T-helper 17 cell (primary cell): Measurements from ENCODE around the gene PLPPR2. TPM values are rescaled to one million over a fixed set of nuclear protein-coding genes. Genes with fewer than 3 reads are reported as not detected.
A peak's percentile ranks its signal among the peaks of the same experiment; 100 is the strongest.
"Not testable (repeated sequence)": the region's sequence is repeated elsewhere in the genome, so short reads cannot be mapped to it uniquely, and the experiment has no call there.

Source experiments
- ATAC-seq: fragments of 150-1000 bp; cut with Tn5 transposase; 2 replicates; pipeline ENCODE4 v1.10.0; 2021; ENCODE audit warnings: mild to moderate bottlenecking, moderate library complexity
- DNase-seq, 3 donors: peaks; one replicate each; pipeline versions ENCODE4 v3.0.0 to v3.0.0-alpha.2; 2020 to 2021
- H3K9me3 ChIP-seq: one replicate; pipeline ENCODE4 v1.7.0; 2013; ENCODE audit warnings: low read length, mild to moderate bottlenecking; ENCODE audit not compliant: control insufficient read depth, poor library complexity, severe bottlenecking
- H3K27ac Mint-ChIP-seq: one replicate; pipeline ENCODE4 v1.8.0; 2022; ENCODE audit warnings: mild to moderate bottlenecking, moderate library complexity, mixed read lengths
- H3K27me3 Mint-ChIP-seq: one replicate; pipeline ENCODE4 v1.8.0; 2022; ENCODE audit warnings: mixed read lengths
- H3K36me3 Mint-ChIP-seq: one replicate; pipeline ENCODE4 v1.8.0; 2022; ENCODE audit warnings: low read depth, mixed read lengths
- H3K4me1 Mint-ChIP-seq: one replicate; pipeline ENCODE4 v1.8.0; 2022; ENCODE audit warnings: mild to moderate bottlenecking, mixed read lengths
- H3K4me3 Mint-ChIP-seq: one replicate; pipeline ENCODE4 v1.8.0; 2022; ENCODE audit warnings: mild to moderate bottlenecking, moderate library complexity, mixed read lengths
- total RNA-seq, 4 donors: library from RNA in 2 of 4; stranded (reverse) in 2 of 4; gene quantifications; one replicate each; pipeline ENCODE4 v1.2.3 and lab custom pipeline; 2022 to 2026

PLPPR2 gene
- total RNA-seq, 2 donors from 2014 or later: 7.1 to 7.5 TPM

DNA sequence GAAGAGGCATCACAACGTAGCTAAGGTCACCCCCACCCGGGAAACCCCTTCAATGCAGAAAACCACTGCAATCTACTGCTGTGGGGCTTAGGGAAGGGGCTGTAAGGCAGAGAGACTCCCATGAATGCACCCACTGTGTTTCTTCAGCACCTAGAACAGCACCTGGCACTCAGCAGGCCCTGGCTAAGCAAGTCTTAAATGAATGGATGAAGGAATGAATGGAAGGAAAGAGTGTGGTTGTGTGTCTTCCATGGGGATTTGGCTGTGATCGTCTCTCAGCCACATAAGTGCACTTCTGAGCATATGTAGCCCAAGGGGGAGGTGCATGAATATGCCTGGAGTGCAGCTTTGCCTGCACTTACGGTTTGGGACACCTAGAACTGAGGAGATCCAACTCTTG lies 6.1 kb upstream of the PLPPR2 start:
- DNase-seq: no peak
- ATAC-seq: no peak
- Mint-ChIP-seq H3K27me3 (no peaks in the 10 kb centered on the region), H3K4me1 (peaks cover 27% of the 10 kb centered on the region), H3K4me3 (no peak overlapping the region), H3K27ac (no peak overlapping the region), H3K36me3 (peaks cover 4% of the 10 kb centered on the region)
- H3K9me3 ChIP-seq: no peaks in the 10 kb centered on the region

DNA sequence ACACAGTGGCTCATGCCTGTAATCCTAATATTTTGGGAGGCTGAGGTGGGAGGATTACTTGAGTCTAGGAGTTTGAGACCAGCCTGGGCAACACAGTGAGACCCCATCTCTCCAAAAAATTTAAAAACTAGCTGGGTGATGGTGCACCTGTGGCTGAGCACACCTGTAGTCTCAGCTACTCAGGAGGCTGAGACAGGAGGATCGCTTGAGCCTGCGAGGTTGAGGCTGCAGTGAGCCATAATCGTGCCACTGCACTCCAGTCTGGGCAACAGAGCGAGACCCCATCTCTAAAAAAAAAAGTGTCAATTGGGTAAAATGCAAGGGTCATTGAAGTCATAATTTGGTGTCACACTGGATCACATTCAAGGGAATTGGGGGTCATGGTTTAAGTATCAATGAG lies 1.1 kb upstream of the PLPPR2 start:
- H3K4me3 Mint-ChIP-seq: peak overlapping the region; percentile 86
- H3K27ac Mint-ChIP-seq, ATAC-seq: not testable (repeated sequence)

DNA sequence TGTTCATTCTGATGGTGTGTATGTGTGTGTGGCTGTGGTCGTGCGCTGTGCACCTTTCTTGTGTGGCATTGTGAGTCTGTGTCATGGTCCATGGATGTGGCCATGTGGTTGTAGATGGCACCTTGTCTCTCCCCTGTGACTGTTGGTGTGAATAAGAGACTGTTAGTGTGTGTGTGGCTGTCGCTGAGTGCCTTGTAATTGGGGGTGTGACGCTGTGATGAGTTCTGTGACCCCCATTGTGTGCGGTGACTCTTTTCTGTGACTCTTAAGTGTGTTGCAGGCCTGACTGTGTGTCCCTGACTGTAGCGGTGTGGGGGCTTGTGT lies 804 bp downstream of the PLPPR2 start:
- Mint-ChIP-seq H3K27me3 (peaks cover 10% of the 10 kb centered on the region), H3K4me3 (peak overlapping the region; percentile 86), H3K4me1 (peaks cover 17% of the 10 kb centered on the region), H3K27ac (peak overlapping the region; percentile 14), H3K36me3 (no peaks in the 10 kb centered on the region)
- H3K9me3 ChIP-seq: no peaks in the 10 kb centered on the region
- ATAC-seq (no peak), DNase-seq (no peak)

More for the DNA sequence above, 1.1 kb upstream of the PLPPR2 start:
- not testable (repeated sequence) for H3K36me3 Mint-ChIP-seq, DNase-seq, H3K9me3 ChIP-seq
- peaks cover 15% of the 10 kb centered on the region for H3K4me1 Mint-ChIP-seq
- H3K27me3 Mint-ChIP-seq: peaks cover 10% of the 10 kb centered on the region

DNA sequence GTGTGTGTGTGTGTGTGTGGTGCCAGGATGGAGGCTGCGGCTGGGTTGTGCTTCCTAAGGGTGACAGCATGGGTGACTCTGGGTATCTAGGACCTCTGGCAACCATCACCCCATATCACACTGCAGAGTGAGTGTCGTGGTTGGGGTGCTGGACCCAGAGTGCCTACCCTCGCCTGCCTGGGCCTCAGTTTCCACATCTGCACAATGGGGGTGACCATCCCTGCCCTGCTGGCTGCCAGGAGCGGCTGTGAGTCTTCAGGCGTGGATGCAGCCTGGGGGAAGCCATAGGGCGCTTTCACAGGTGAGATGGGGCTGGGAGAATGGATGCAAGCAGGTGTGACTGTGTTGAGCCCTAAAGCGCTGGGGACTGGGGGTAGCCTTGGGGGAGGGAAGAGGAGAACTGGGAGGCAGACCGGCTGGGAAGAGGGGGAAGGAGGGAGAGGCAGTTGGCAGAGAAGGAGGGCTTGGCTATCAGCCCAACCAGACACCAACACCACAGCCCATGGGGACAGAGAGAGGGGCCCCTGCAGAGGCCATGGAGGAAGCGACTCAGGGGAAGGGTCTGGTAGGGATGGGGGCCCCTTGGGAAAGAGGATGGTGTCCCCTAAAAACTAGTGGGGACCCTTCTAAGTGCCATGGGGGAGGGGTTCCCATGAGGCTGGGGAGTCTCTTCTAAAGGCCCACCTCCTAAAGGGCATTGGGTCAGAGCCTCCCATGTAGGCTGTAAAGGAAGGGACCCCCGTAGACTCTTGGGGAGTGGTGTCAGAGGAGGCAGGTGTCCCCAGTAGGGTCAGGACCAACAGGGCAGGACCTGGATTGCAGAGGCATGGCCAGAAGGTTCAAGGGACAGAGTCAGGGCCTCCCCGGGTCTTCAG lies 1.7 kb downstream of the PLPPR2 start:
- Mint-ChIP-seq H3K27me3 (peaks cover 10% of the 10 kb centered on the region), H3K27ac (no peak overlapping the region), H3K4me3 (peak overlapping the region; percentile 19), H3K4me1 (peaks cover 17% of the 10 kb centered on the region), H3K36me3 (no peaks in the 10 kb centered on the region)
- ATAC-seq (no peak), DNase-seq (no peak)
- H3K9me3 ChIP-seq: no peaks in the 10 kb centered on the region

DNA sequence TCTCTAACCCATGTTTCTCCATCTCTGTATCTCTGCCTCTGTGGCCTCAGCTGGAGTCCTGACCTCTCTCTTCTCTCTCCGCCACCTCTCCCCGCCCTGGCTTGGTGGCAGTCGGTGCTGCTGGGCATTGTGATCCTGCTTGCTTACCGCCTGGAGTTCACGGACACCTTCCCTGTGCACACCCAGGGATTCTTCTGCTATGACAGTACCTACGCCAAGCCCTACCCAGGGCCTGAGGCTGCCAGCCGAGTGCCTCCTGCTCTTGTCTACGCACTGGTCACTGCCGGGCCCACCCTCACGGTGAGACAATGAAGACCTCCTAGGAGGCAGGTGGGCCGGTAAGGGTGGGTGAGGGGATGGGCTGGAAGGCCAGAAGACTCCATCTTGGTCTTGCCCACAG lies 4.2 kb downstream of the PLPPR2 start:
- DNase-seq: no peak
- Mint-ChIP-seq H3K4me1 (peaks cover 17% of the 10 kb centered on the region), H3K4me3 (no peak overlapping the region), H3K27ac (no peak overlapping the region), H3K36me3 (no peaks in the 10 kb centered on the region), H3K27me3 (peaks cover 10% of the 10 kb centered on the region)
- ATAC-seq: no peak
- no peaks in the 10 kb centered on the region for H3K9me3 ChIP-seq

DNA sequence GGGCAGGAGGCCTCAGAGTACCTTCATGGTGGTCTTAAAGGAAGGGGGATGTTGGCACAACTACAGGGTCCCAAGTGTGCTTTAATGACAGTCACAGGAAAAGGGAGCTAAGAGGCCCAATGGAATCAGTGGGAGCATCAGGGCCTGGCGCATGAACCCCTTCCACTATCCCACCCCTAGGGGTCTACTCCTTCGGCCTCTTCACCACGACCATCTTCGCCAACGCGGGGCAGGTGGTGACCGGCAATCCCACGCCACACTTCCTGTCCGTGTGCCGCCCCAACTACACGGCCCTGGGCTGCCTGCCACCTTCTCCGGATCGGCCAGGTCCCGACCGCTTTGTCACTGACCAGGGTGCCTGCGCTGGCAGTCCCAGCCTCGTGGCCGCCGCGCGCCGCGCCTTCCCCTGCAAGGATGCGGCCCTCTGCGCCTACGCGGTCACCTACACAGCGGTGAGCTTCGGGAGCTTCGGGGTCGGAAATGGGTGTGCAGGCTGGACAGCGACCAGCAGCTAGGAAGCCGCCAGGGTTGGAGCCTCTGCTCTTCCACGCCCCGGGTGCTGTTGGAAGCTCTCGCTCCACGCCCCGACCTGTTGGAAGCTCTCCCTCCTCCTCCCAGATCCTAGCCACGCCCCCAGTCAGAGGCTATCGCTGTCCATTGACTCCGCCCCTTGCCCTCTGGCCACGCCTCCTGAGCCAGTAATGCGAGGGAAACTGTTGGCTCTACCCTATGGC lies 6.0 kb downstream of the PLPPR2 start:
- H3K4me3 Mint-ChIP-seq: no peak overlapping the region
- H3K27ac Mint-ChIP-seq: no peak overlapping the region
- H3K27me3 Mint-ChIP-seq: peaks cover 4% of the 10 kb centered on the region
- no peak for ATAC-seq
- H3K36me3 Mint-ChIP-seq: no peaks in the 10 kb centered on the region
- DNase-seq: no peak
- H3K9me3 ChIP-seq: no peaks in the 10 kb centered on the region
- peaks cover 12% of the 10 kb centered on the region for H3K4me1 Mint-ChIP-seq

DNA sequence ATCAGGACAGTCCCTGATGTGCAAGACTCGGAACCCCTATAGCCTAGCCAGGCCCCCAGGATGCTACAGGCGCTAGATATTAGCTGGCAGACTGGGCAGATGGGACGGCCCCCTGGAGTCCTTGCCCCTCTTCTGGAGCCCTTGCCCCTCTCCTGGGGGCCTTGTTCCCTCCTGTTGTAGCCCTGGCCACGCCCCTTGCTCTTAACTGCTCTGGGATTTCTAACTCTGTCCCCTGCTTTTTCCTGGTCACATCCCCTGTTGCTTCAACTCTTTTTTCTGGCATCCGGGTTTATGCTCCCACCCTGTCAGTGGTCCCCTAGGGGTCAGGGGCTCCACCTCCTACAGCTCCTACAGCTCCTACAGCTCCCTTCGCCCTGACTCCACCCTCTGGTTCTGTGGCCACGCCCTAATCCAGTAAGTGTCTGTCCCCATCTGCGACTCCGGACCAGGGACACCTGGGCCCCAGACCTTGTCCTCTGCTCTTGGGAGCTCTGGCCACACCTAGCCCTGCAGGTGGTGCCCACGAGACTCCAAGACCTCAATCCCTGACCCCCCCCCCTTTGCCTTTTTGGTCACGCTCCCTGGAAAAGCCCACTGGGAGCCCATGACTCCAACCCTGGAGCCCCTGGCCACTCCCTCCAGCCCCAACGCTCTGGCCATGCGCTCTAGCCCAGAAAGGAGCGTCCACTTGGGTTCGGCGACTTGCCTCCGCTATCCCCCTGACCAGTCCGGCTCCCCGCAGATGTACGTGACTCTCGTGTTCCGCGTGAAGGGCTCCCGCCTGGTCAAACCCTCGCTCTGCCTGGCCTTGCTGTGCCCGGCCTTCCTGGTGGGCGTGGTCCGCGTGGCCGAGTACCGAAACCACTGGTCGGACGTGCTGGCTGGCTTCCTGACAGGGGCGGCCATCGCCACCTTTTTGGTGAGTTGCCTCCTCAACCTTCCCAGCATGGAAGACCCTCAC lies 6.8 kb downstream of the PLPPR2 start:
- Mint-ChIP-seq H3K4me1 (peaks cover 10% of the 10 kb centered on the region), H3K36me3 (no peaks in the 10 kb centered on the region), H3K27me3 (no peaks in the 10 kb centered on the region), H3K27ac (no peak overlapping the region), H3K4me3 (no peak overlapping the region)
- H3K9me3 ChIP-seq: no peaks in the 10 kb centered on the region
- ATAC-seq (no peak), DNase-seq (no peak)

DNA sequence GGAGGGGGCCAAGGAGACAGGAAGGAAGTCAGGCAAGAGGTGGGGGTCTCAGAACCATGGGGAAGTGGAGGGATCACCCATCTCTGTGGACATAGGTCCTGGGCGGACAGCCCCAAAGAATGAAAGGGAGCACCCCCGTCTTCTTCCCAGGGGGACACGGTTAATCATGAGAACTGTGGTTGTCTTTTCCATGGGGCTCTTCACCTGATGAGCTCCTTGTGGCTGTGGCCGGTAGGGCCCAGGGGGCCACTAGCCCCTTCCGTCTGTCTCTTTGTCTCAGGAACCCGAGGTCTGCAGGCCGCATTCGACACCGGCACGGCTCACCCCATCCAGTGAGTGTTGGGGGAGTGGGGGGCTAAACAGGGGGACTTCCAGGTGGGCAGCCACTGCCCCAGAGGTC lies 8.6 kb downstream of the PLPPR2 start:
- Mint-ChIP-seq H3K27me3 (no peaks in the 10 kb centered on the region), H3K27ac (no peak overlapping the region), H3K4me1 (peaks cover 6% of the 10 kb centered on the region), H3K36me3 (no peaks in the 10 kb centered on the region), H3K4me3 (no peak overlapping the region)
- ATAC-seq (no peak), DNase-seq (no peak)
- no peaks in the 10 kb centered on the region for H3K9me3 ChIP-seq

DNA sequence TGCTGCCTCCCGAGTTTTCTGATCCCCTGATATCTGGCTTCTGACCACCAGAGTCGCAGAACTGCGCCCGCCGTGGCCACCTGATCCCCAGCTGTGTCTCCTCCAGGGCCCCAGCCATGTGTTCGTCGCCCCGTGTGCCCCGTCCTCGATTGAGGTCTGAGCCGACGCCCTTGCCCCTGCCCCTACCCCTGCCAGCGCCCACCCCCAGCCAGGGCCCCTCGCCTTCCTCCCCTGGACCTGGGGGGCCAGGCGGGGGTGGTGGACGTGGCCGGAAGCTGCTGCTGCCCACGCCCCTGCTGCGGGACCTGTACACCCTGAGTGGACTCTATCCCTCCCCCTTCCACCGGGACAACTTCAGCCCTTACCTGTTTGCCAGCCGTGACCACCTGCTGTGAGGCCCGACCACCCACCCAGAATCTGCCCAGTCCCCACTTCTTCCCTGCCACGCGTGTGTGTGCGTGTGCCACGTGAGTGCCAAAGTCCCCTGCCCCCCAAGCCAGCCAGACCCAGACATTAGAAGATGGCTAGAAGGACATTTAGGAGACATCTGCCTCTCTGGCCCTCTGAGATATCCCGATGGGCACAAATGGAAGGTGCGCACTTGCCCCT lies 9.2 kb downstream of the PLPPR2 start:
- peaks cover 2% of the 10 kb centered on the region for H3K4me1 Mint-ChIP-seq
- H3K4me3 Mint-ChIP-seq: no peak overlapping the region
- no peak for ATAC-seq
- H3K36me3 Mint-ChIP-seq: no peaks in the 10 kb centered on the region
- no peak for DNase-seq
- H3K27me3 Mint-ChIP-seq: no peaks in the 10 kb centered on the region
- no peak overlapping the region for H3K27ac Mint-ChIP-seq
- no peaks in the 10 kb centered on the region for H3K9me3 ChIP-seq

DNA sequence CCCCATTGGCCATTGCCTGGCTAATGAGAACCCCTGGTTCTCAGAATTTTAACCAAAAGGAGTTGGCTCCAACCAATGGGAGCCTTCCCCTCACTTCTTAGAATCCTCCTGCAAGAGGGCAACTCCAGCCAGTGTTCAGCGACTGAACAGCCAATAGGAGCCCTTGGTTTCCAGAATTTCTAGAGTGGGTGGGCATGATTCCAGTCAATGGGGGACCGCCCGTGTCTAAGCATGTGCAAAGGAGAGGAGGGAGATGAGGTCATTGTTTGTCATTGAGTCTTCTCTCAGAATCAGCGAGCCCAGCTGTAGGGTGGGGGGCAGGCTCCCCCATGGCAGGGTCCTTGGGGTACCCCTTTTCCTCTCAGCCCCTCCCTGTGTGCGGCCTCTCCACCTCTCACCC lies 9.7 kb downstream of the PLPPR2 start:
- H3K27ac Mint-ChIP-seq: no peak overlapping the region
- H3K4me1 Mint-ChIP-seq: peaks cover 2% of the 10 kb centered on the region
- no peaks in the 10 kb centered on the region for H3K27me3 Mint-ChIP-seq
- no peaks in the 10 kb centered on the region for H3K9me3 ChIP-seq
- H3K4me3 Mint-ChIP-seq: no peak overlapping the region
- no peaks in the 10 kb centered on the region for H3K36me3 Mint-ChIP-seq
- ATAC-seq (no peak), DNase-seq (no peak)

DNA sequence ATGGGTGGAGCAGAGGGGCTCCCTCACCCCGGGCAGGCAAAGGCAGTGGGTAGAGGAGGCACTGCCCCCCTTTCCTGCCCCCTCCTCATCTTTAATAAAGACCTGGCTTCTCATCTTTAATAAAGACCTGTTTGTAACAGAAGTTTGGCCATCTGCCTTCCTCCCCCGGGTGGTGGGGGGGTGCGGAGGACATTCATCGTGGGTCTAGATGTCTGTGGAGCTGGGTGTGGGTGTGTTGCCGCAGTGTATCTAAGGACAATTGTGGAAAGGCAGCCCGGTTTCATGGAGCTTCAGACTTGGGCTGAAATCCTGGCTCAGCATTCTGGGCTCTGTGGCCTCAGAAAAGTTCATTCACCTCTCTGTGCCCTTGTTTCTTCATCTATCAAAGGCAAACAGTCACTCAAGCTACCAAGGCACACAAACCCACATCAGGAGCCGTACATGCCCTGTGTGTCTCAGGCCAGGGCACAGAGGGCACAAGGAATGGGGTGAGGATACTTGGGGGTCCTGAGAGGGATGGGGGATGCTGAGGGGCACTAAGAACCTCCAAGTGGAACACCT lies 10.4 kb downstream of the PLPPR2 start:
- ATAC-seq (no peak), DNase-seq (no peak)
- H3K36me3 Mint-ChIP-seq: peaks cover under 1% of the 10 kb centered on the region
- no peak overlapping the region for H3K27ac Mint-ChIP-seq
- H3K4me1 Mint-ChIP-seq: peaks cover 2% of the 10 kb centered on the region
- H3K4me3 Mint-ChIP-seq: no peak overlapping the region
- no peaks in the 10 kb centered on the region for H3K9me3 ChIP-seq
- no peaks in the 10 kb centered on the region for H3K27me3 Mint-ChIP-seq

DNA sequence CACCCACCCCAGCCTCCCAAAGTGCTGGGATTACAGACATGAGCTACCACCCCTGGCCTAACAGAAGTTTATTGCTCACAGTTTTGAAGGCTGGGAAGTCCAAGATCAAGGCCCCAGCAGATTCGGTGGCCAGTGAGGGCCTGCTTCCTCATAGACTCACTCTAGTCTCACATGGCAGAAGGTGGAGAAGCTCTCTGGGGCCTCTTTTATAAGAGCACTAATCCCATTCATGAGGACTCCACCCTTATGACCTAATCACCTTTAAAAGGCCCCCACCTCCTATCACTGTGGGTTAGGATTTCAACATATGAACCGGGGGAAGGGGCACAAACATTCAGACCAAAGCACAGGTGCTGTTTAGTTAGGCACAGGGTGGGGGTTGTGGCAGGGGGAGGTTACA lies 12.3 kb downstream of the PLPPR2 start:
- no peaks in the 10 kb centered on the region for H3K9me3 ChIP-seq
- H3K4me1 Mint-ChIP-seq: peaks cover 5% of the 10 kb centered on the region
- no peak overlapping the region for H3K27ac Mint-ChIP-seq
- ATAC-seq (no peak), DNase-seq (no peak)
- peaks cover 4% of the 10 kb centered on the region for H3K36me3 Mint-ChIP-seq
- no peaks in the 10 kb centered on the region for H3K27me3 Mint-ChIP-seq
- no peak overlapping the region for H3K4me3 Mint-ChIP-seq
